GM12872 (cell line): ENCODE measurements around the gene BET1.

Source experiments
- TF ChIP-seq, protein P1 (sequence below): IDR thresholded peaks from 3 replicates; pipeline ENCODE4 v1.5.1; 2011; ENCODE audit warnings: low read depth, mild to moderate bottlenecking, low read length, moderate library complexity; ENCODE audit not compliant: insufficient read depth

The BET1 gene

DNA sequence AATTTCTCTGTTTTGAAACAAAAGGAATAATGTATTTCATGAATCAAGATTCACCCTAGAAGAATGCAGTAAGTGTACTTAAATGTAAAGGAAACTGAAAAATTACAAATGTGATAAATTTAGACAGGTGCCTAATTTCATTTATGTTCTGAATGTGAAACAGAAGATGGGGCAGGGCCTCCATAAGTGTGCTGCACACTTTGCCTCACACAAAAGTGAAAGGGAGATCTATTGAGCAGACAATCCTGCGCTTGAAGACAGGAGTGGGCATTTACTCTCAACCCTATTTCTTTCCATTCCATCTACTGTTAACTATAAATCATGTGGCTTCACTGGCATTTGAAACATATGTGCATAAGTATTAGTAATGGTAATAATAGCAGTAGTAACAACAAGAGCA lies 46.4 kb downstream of the BET1 start:
- TF ChIP-seq, protein P1, sequence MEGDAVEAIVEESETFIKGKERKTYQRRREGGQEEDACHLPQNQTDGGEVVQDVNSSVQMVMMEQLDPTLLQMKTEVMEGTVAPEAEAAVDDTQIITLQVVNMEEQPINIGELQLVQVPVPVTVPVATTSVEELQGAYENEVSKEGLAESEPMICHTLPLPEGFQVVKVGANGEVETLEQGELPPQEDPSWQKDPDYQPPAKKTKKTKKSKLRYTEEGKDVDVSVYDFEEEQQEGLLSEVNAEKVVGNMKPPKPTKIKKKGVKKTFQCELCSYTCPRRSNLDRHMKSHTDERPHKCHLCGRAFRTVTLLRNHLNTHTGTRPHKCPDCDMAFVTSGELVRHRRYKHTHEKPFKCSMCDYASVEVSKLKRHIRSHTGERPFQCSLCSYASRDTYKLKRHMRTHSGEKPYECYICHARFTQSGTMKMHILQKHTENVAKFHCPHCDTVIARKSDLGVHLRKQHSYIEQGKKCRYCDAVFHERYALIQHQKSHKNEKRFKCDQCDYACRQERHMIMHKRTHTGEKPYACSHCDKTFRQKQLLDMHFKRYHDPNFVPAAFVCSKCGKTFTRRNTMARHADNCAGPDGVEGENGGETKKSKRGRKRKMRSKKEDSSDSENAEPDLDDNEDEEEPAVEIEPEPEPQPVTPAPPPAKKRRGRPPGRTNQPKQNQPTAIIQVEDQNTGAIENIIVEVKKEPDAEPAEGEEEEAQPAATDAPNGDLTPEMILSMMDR = no peak

DNA sequence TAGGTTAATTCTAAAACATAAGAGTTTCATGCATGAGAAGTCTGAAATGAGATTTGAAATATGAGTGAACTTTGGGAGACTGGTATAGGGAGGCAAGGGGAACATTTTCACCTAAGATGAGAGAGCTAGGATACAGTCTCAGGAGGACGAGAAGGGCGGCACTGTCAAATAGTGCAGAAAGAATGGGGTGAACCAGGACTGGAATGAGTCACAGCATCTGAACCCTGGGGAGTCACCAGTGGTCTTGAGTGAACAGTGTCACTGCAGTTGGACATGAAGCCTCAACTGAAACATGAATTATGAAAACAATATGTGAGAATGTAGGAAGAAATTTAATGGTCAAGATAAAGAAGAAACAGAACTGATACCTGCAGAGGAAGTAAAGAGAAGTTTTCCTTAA lies 48.9 kb downstream of the BET1 start:
- TF ChIP-seq, protein P1 = no peak

DNA sequence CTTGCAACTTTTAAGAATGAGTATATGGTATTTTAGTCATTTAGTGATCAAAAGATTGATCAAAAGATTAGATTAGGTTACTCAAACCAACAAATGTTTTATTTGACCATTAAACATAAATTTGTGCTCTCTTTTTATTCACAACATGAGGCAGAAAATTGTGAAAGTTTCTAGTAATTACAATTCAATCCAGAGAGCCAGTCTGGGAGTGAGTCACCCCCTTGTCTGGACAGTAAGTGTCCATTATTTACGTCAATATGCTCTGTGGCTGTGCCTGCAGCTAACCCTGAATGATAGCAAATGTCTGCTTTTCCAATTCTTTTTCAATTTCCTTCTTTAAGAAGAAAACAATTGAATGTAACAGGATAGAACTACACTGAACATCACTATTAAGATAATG lies 54.7 kb downstream of the BET1 start:
- TF ChIP-seq, protein P1 = no peak

DNA sequence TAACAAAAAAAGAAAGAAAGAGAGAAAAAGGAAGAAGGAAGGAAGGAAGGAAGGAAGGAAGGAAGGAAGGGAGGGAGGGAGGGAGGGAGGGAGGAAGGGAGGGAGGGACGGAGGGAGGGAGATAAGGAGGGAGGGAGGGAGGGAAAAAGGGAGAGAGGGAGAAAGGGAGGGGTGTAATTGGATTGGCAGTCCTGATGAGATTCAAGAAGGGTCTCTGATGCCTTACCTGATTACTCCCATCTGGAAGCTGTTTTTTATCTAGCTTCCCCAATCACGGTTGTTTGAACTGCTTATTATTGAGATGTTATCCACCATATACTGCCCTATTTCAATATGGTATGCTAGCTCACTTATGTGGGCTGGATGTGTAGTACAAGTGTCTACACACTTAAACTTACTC lies 55.3 kb downstream of the BET1 start:
- TF ChIP-seq, protein P1 = no peak

DNA sequence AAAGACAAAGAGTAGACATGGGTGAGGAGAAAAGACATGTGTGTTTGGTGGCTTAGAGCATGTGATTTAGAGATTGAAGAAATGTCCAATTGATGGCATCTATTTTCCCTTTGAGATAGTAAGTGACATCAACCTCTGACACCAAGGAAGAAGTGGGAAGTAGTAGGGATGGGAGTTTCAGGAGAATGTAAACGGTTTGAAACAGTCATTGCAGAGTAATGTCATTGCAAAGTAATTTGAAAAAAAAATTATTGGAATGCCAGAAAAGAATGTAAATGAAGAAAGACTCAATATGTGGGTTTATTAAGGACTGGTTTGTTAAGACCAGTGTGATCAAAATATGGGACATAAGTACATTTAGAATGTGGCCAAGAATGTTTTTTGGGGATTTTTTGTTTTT lies 56.0 kb downstream of the BET1 start:
- TF ChIP-seq, protein P1 = no peak

DNA sequence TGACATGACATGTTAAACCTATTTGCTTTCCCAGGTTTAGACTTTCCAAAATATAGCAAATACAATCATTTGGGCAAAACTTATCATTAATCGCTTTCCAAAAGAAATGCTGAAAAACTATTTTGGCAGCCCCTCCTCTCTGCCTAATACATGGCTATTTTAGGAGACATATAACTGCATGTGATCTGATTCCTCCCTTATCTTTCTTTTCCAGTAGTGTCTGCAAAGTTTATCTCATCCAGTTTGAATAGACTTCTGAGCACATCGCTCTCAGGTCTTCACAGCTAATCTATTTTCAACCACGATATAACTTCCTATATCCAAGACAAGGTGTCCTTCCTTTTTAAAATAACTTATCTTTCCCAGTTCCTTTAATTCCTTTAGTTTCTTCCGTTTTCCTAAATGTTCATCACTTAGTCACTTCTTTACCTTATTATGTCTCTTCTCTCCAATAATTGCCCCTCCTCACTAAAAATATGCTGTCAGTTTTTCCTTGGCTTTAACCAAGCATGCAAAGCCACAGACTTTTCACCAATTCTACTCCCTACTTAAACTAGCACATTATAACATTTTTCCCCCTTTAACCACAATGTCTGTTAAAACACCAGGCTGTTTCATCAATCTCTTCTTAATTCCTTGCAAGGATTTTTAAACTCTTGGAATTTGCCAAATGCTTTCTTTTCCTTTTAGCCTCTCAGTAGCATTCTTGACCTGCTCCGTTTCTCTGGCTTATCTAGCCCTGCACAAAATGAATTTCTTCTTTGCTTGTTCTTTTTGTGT lies 58.2 kb downstream of the BET1 start:
- TF ChIP-seq, protein P1 = no peak

DNA sequence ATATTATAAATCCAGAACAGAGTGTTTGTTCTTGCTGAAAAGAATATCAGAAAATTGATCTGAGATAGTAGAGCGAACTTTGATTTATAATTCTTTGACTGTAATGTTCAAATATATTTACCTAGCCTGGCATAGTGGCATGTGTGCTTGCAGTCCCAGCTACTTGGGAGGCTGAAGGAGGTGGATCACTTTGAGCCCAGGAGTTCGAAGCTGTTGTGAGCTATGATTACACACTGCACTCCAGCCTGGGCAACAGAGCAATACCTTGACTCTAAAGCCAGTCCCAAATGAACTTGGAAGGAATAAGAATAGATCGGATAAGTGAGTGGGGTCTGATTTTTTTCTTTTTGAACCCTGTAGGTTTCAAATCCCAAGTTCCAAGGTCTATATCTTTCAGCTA lies 59.1 kb downstream of the BET1 start:
- TF ChIP-seq, protein P1 = no peak
